ENCODE results near the gene NPLOC4.

- TF ChIP-seq CTCF (IDR thresholded peaks at IDR 0.05; ENCODE audit: insufficient read depth, low read length, poor library complexity, severe bottlenecking): no peak
- TF ChIP-seq EZH2phosphoT487 (conservative IDR thresholded peaks at IDR 0.05; ENCODE audit: low read length): no peak
Measured at GRCh38 chr17:81607431-81607830, 29.5 kb downstream of the NPLOC4 start.
